PC-9 (cell line): ENCODE data around the gene AFAP1.

Source experiments
- EZH2 ChIP-seq: fragments of 200-600 bp; sonication (generic); IDR thresholded peaks from 2 replicates; pipeline ENCODE4 v1.8.0; 2017; ENCODE audit warnings: antibody characterized with exemption, low read depth
- TF ChIP-seq, protein P1 (sequence below): fragments of 200-600 bp; sonication (generic); conservative IDR thresholded peaks from 2 replicates; pipeline ENCODE4 v1.6.1; 2017; ENCODE audit warnings: mixed run types, antibody characterized with exemption, mild to moderate bottlenecking, moderate library complexity

- TF ChIP-seq, protein P1, sequence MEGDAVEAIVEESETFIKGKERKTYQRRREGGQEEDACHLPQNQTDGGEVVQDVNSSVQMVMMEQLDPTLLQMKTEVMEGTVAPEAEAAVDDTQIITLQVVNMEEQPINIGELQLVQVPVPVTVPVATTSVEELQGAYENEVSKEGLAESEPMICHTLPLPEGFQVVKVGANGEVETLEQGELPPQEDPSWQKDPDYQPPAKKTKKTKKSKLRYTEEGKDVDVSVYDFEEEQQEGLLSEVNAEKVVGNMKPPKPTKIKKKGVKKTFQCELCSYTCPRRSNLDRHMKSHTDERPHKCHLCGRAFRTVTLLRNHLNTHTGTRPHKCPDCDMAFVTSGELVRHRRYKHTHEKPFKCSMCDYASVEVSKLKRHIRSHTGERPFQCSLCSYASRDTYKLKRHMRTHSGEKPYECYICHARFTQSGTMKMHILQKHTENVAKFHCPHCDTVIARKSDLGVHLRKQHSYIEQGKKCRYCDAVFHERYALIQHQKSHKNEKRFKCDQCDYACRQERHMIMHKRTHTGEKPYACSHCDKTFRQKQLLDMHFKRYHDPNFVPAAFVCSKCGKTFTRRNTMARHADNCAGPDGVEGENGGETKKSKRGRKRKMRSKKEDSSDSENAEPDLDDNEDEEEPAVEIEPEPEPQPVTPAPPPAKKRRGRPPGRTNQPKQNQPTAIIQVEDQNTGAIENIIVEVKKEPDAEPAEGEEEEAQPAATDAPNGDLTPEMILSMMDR, result no peak
- TF ChIP-seq EZH2, result no peak
These were observed 165.1 kb downstream of the AFAP1 start for GRCh38 chr4:7774301-7775294.
